Thymus (tissue), 11 donors: Measurements from ENCODE around the gene TLE5. TPM values are rescaled to one million over a fixed set of nuclear protein-coding genes. Genes with fewer than 3 reads are reported as not detected.
"Not testable (repeated sequence)": the region's sequence is repeated elsewhere in the genome, so short reads cannot be mapped to it uniquely, and the experiment has no call there.

ENCODE experiments used
- DNase-seq, 9 donors: peaks; one replicate each; pipeline ENCODE4 v3.0.0-alpha.2; 2013; ENCODE audit warnings: low spot score in 9 of 9, low read depth in 6 of 9, missing footprints in 1 of 9
- H3K27ac ChIP-seq, 2 donors: one replicate each; pipeline ENCODE4 v1.5.1; 2013; ENCODE audit warnings: control low read depth in 1 of 2, low read depth in 1 of 2, low read length in 1 of 2, mild to moderate bottlenecking in 1 of 2, moderate library complexity in 1 of 2
- H3K27me3 ChIP-seq, 2 donors: one replicate each; pipeline ENCODE4 v1.5.1; 2013; ENCODE audit warnings: low read length in 1 of 2; ENCODE audit not compliant: control insufficient read depth in 2 of 2, insufficient read depth in 1 of 2
- H3K36me3 ChIP-seq, 2 donors: one replicate each; pipeline ENCODE4 v1.5.1; 2013; ENCODE audit warnings: low read length in 1 of 2, mild to moderate bottlenecking in 1 of 2, moderate library complexity in 1 of 2; ENCODE audit not compliant: control insufficient read depth in 2 of 2, insufficient read depth in 2 of 2
- H3K4me1 ChIP-seq, 2 donors: one replicate each; pipeline ENCODE4 v1.5.1; 2013; ENCODE audit warnings: low read length in 2 of 2; ENCODE audit not compliant: control insufficient read depth in 2 of 2, insufficient read depth in 2 of 2
- H3K4me3 ChIP-seq, 2 donors: one replicate each; pipeline ENCODE4 v1.5.1; 2013; ENCODE audit warnings: low read length in 2 of 2, control low read depth in 1 of 2, mild to moderate bottlenecking in 1 of 2
- H3K9me3 ChIP-seq, 2 donors: one replicate each; pipeline ENCODE4 v1.5.1; 2013; ENCODE audit warnings: low read length in 1 of 2, mild to moderate bottlenecking in 1 of 2; ENCODE audit not compliant: control insufficient read depth in 2 of 2, insufficient read depth in 1 of 2
- WGBS: extraction: QIAGEN DNeasy Blood & Tissue Kit; methylation state at CpG from one replicate; pipeline ENCODE4 v1.1.7; 2013; 5-methylcytosine and 5-hydroxymethylcytosine counted together
- polyA plus RNA-seq: library from polyadenylated mRNA; stranded (reverse); fragments of 200-250 nt; gene quantifications from one replicate; pipeline ENCODE4 v1.2.3, GENCODE V29; 2013
- total RNA-seq: library from RNA; stranded (reverse); fragments of 120-200 nt; gene quantifications from one replicate; pipeline ENCODE4 v1.2.4, GENCODE V29; 2013
- donor health status: healthy.

Gene TLE5
- total and polyA plus RNA-seq, 2 donors = 302 to 540 TPM

- H3K4me3 ChIP-seq = no peak overlapping the region
- peaks cover 17 to 36% of the 10 kb centered on the region in 2 donors for H3K4me1 ChIP-seq
- no peak for DNase-seq
- WGBS = 97% methylated on average over 6 of the region's 6 CpGs
- peaks cover 0 to 35% of the 10 kb centered on the region in 2 donors for H3K27me3 ChIP-seq
- H3K27ac ChIP-seq = no peak overlapping the region
- H3K9me3 ChIP-seq = peaks cover 0 to 7% of the 10 kb centered on the region in 2 donors
- no peaks in the 10 kb centered on the region for H3K36me3 ChIP-seq
Measured at GRCh38 chr19:3045191-3045590, 17.1 kb downstream of the TLE5 start.

- WGBS = 54% methylated on average over 15 of the region's 15 CpGs
- Histone ChIP-seq H3K27me3 (peaks cover 0 to 27% of the 10 kb centered on the region in 2 donors), H3K27ac (no peak overlapping the region), H3K4me3 (peak overlapping the region in 1 of 2 donors; percentile 15), H3K9me3 (peaks cover 0 to 7% of the 10 kb centered on the region in 2 donors), H3K4me1 (peaks cover 17 to 30% of the 10 kb centered on the region in 2 donors), H3K36me3 (no peaks in the 10 kb centered on the region)
- no peak for DNase-seq
Measured at GRCh38 chr19:3042621-3043267, 19.6 kb downstream of the TLE5 start.

GRCh38 chr19:3041761-3042620, 20.3 kb downstream of the TLE5 start:
- Histone ChIP-seq H3K4me1 (peaks cover 11 to 24% of the 10 kb centered on the region in 2 donors), H3K4me3 (peak overlapping the region in 1 of 2 donors; percentile 24), H3K9me3 (peaks cover 0 to 7% of the 10 kb centered on the region in 2 donors), H3K27ac (peak overlapping the region in 1 of 2 donors; percentile 42), H3K27me3 (peaks cover 0 to 21% of the 10 kb centered on the region in 2 donors), H3K36me3 (no peaks in the 10 kb centered on the region)
- peak in 1 of 9 donors; percentile 62 for DNase-seq
- 13% methylated on average over 40 of the region's 40 CpGs for WGBS

- Histone ChIP-seq H3K27me3 (peaks cover 0 to 20% of the 10 kb centered on the region in 2 donors), H3K4me1 (peaks cover 14 to 27% of the 10 kb centered on the region in 2 donors), H3K36me3 (no peaks in the 10 kb centered on the region), H3K4me3 (no peak overlapping the region), H3K9me3 (peaks cover 0 to 10% of the 10 kb centered on the region in 2 donors), H3K27ac (peak overlapping the region in 1 of 2 donors; percentile 70)
- DNase-seq = no peak
- WGBS = 92% methylated on average over 12 of the region's 12 CpGs
Measured at GRCh38 chr19:3041327-3041726, 21.0 kb downstream of the TLE5 start.

GRCh38 chr19:3039641-3040077, 22.6 kb downstream of the TLE5 start:
- Histone ChIP-seq H3K4me3 (no peak overlapping the region), H3K27ac (no peak overlapping the region), H3K9me3 (peaks cover 0 to 15% of the 10 kb centered on the region in 2 donors), H3K27me3 (peaks cover 0 to 21% of the 10 kb centered on the region in 2 donors), H3K4me1 (peaks cover 24 to 39% of the 10 kb centered on the region in 2 donors), H3K36me3 (no peaks in the 10 kb centered on the region)
- WGBS = 92% methylated on average over 17 of the region's 17 CpGs
- DNase-seq = no peak

- Histone ChIP-seq H3K36me3 (no peaks in the 10 kb centered on the region), H3K4me1 (peaks cover 27 to 44% of the 10 kb centered on the region in 2 donors), H3K9me3 (peaks cover 0 to 15% of the 10 kb centered on the region in 2 donors), H3K27ac (no peak overlapping the region), H3K4me3 (no peak overlapping the region), H3K27me3 (peaks cover 0 to 26% of the 10 kb centered on the region in 2 donors)
- 83% methylated on average over 5 of the region's 5 CpGs for WGBS
- DNase-seq = no peak
Measured at GRCh38 chr19:3039125-3039524, 23.2 kb downstream of the TLE5 start.

- WGBS = 73% methylated on average over 5 of the region's 5 CpGs
- Histone ChIP-seq H3K4me1 (peaks cover 27 to 44% of the 10 kb centered on the region in 2 donors), H3K36me3 (no peaks in the 10 kb centered on the region), H3K27me3 (peaks cover 0 to 35% of the 10 kb centered on the region in 2 donors), H3K27ac (no peak overlapping the region), H3K9me3 (peaks cover 0 to 15% of the 10 kb centered on the region in 2 donors), H3K4me3 (no peak overlapping the region)
- DNase-seq = no peak
Measured at GRCh38 chr19:3038214-3038613, 24.1 kb downstream of the TLE5 start.

GRCh38 chr19:3036977-3037544, 25.2 kb downstream of the TLE5 start:
- WGBS = 90% methylated on average over 14 of the region's 14 CpGs
- Histone ChIP-seq H3K9me3 (peaks cover 0 to 15% of the 10 kb centered on the region in 2 donors), H3K27me3 (peaks cover 0 to 41% of the 10 kb centered on the region in 2 donors), H3K4me1 (peaks cover 23 to 35% of the 10 kb centered on the region in 2 donors)
- H3K27ac ChIP-seq, H3K4me3 ChIP-seq, H3K36me3 ChIP-seq, DNase-seq: not testable (repeated sequence)
